Fibroblast of the conjunctiva (primary cell): ENCODE results near the gene CACNA2D4.
A peak's percentile ranks its signal among the peaks of the same experiment; 100 is the strongest.

Experiments used
- DNase-seq: peaks from one replicate; pipeline ENCODE4 v3.0.0-alpha.2; 2010; ENCODE audit warnings: low read depth

Gene CACNA2D4

GRCh38 chr12:1778911-1779310 is 139.5 kb downstream of the CACNA2D4 start:
- no peak for DNase-seq

GRCh38 chr12:1777798-1778197 is 140.7 kb downstream of the CACNA2D4 start:
- peak; percentile 38 for DNase-seq

GRCh38 chr12:1776170-1776921 is 142.1 kb downstream of the CACNA2D4 start:
- DNase-seq: peak; percentile 62

- DNase-seq: no peak
Measured at GRCh38 chr12:1773937-1774655, 144.4 kb downstream of the CACNA2D4 start.

- DNase-seq: no peak
Measured at GRCh38 chr12:1769809-1770494, 148.5 kb downstream of the CACNA2D4 start.

- peak; percentile 28 for DNase-seq
Measured at GRCh38 chr12:1768615-1769014, 149.8 kb downstream of the CACNA2D4 start.

- no peak for DNase-seq
Measured at GRCh38 chr12:1767407-1768090, 150.9 kb downstream of the CACNA2D4 start.

- no peak for DNase-seq
Measured at GRCh38 chr12:1766110-1766509, 152.3 kb downstream of the CACNA2D4 start.

GRCh38 chr12:1763153-1763552 is 155.3 kb downstream of the CACNA2D4 start:
- DNase-seq: no peak

- no peak for DNase-seq
Measured at GRCh38 chr12:1761857-1762256, 156.6 kb downstream of the CACNA2D4 start.

- DNase-seq: peak; percentile 42
Measured at GRCh38 chr12:1760566-1761382, 157.7 kb downstream of the CACNA2D4 start.

GRCh38 chr12:1758887-1759286 is 159.6 kb downstream of the CACNA2D4 start:
- DNase-seq: no peak

GRCh38 chr12:1758376-1758775 is 160.1 kb downstream of the CACNA2D4 start:
- DNase-seq: no peak

GRCh38 chr12:1750300-1750699 is 168.2 kb downstream of the CACNA2D4 start:
- DNase-seq: no peak

- no peak for DNase-seq
Measured at GRCh38 chr12:1749019-1749418, 169.4 kb downstream of the CACNA2D4 start.

- no peak for DNase-seq
Measured at GRCh38 chr12:1747609-1748008, 170.8 kb downstream of the CACNA2D4 start.

- no peak for DNase-seq
Measured at GRCh38 chr12:1744932-1745331, 173.5 kb downstream of the CACNA2D4 start.
